HepG2 (cell line): ENCODE results near the gene THEM5. TPM values are rescaled to one million over a fixed set of nuclear protein-coding genes. Genes with fewer than 3 reads are reported as not detected.

Experiments used
- ATAC-seq: fragments of 200-7000 bp; cut with Tn5 transposase; 3 replicates; pipeline ENCODE4 v1.9.1; 2020; ENCODE audit warnings: mild to moderate bottlenecking, moderate library complexity
- BruUV-seq: library from RNA; stranded (reverse); fragments of 400-500 nt; replicated peaks from 2 replicates; lab custom pipeline; 2021; lab: Mats Ljungman, UMichigan
- CTCF ChIA-PET: fragments of 300-600 bp; formaldehyde crosslinking; extraction: SDS; loops from one replicate; lab custom pipeline; 2021; ENCODE audit warnings: low total read pairs, inconsistent platforms, low intra/inter-chr PET ratio; lab: Yijun Ruan, JAX
- POLR2A ChIA-PET: fragments of 350-600 bp; sonication (Branson Sonifier 250); formaldehyde crosslinking; loops from one replicate; lab custom pipeline; 2020; ENCODE audit warnings: antibody characterized with exemption, inconsistent platforms; lab: Yijun Ruan, JAX
- DNase-seq: peaks from one replicate; pipeline ENCODE4 v3.0.0-alpha.2; 2015; ENCODE audit warnings: low spot score
- FAIRE-seq: peaks from 3 replicates; lab custom pipeline; 2011; peaks lifted over from hg19 to GRCh38; lab: Jason Lieb, UNC
- H2AFZ ChIP-seq: one replicate; pipeline ENCODE4 v1.6.1; 2011; ENCODE audit warnings: low read length, inconsistent platforms
- H3K27ac ChIP-seq: fragments of 300-600 bp; 3 replicates; pipeline ENCODE4 v1.8.0; 2011; ENCODE audit warnings: mixed run types, mild to moderate bottlenecking, mixed read lengths, low read length, inconsistent platforms; ENCODE audit not compliant: insufficient read depth; ENCODE audit errors: extremely low read length
- H3K27me3 ChIP-seq, 2 experiments: fragments of 200-600 bp in 1 of 2; 2 replicates in 1 of 2; 3 replicates in 1 of 2; pipeline versions ENCODE4 v1.6.0 to v1.8.0; 2011; ENCODE audit warnings: low read length in 2 of 2, mild to moderate bottlenecking in 2 of 2, moderate library complexity in 2 of 2, inconsistent platforms in 1 of 2; ENCODE audit not compliant: insufficient read depth in 2 of 2, control insufficient read depth in 1 of 2
- H3K36me3 ChIP-seq, 2 experiments: fragments of 200-600 bp in 1 of 2; replicated peaks in 1 of 2; 2 replicates in 1 of 2; 3 replicates in 1 of 2; pipeline versions ENCODE4 v1.5.1 to v1.8.0; 2011; ENCODE audit warnings: low read length in 2 of 2, inconsistent platforms in 1 of 2; ENCODE audit not compliant: insufficient read depth in 2 of 2, control insufficient read depth in 1 of 2
- H3K4me1 ChIP-seq: 2 replicates; pipeline ENCODE4 v1.5.1; 2012; ENCODE audit warnings: low read length, inconsistent platforms; ENCODE audit not compliant: insufficient read depth
- H3K4me2 ChIP-seq: 2 replicates; pipeline ENCODE4 v1.6.0; 2011; ENCODE audit warnings: low read depth, low read length, inconsistent platforms
- H3K4me3 ChIP-seq, 3 experiments: fragments of 200-600 bp in 1 of 3; sonication (generic), shearing (Covaris generic) in 1 of 3; replicated peaks in 1 of 3; 2 replicates each; pipeline ENCODE4 v1.5.1; 2011 to 2016; ENCODE audit warnings: low read length in 3 of 3, inconsistent platforms in 2 of 3, low read depth in 2 of 3, mild to moderate bottlenecking in 2 of 3, control low read depth in 1 of 3, mixed read lengths in 1 of 3; ENCODE audit not compliant: insufficient read depth in 1 of 3
- H3K79me2 ChIP-seq: one replicate; pipeline ENCODE4 v1.6.1; 2011; ENCODE audit warnings: low read length, inconsistent platforms; ENCODE audit not compliant: insufficient read depth
- H3K9ac ChIP-seq: 2 replicates; pipeline ENCODE4 v1.6.0; 2011; ENCODE audit warnings: mild to moderate bottlenecking, low read depth, low read length, inconsistent platforms; ENCODE audit not compliant: insufficient read depth
- H3K9me3 ChIP-seq: 2 replicates; pipeline ENCODE4 v1.5.1; 2012; ENCODE audit warnings: mild to moderate bottlenecking, low read length
- H4K20me1 ChIP-seq: 2 replicates; pipeline ENCODE4 v1.6.0; 2011; ENCODE audit warnings: inconsistent platforms, mild to moderate bottlenecking, low read length, moderate library complexity; ENCODE audit not compliant: insufficient read depth
- STAG1 ChIP-seq: sonication (generic); formaldehyde crosslinking; IDR thresholded peaks from 2 replicates; pipeline ENCODE4 v1.4.0; 2020; ENCODE audit warnings: missing genetic modification reagents
- ZBTB7A ChIP-seq: sonication (generic); formaldehyde crosslinking; IDR thresholded peaks from 2 replicates; pipeline ENCODE4 v1.8.0; 2022; ENCODE audit warnings: mild to moderate bottlenecking, missing genetic modification reagents
- ZNF558 ChIP-seq: sonication (generic); formaldehyde crosslinking; IDR thresholded peaks from 2 replicates; pipeline ENCODE4 v1.9.0; 2022; ENCODE audit warnings: mild to moderate bottlenecking, missing genetic modification reagents, borderline replicate concordance
- ZSCAN21 ChIP-seq: sonication (generic); formaldehyde crosslinking; IDR thresholded peaks from 2 replicates; pipeline ENCODE4 v1.8.0; 2022; ENCODE audit warnings: mild to moderate bottlenecking, missing genetic modification reagents, moderate library complexity, borderline replicate concordance
- WGBS: methylation state at CpG from one replicate; pipeline ENCODE4 v1.1.6; 2017; ENCODE audit warnings: low lambda C conversion rate; 5-methylcytosine and 5-hydroxymethylcytosine counted together
- in situ Hi-C: cut with HindIII; loops from 2 replicates; pipeline ENCODE4 v1.10.0; 2017; ENCODE audit warnings: low pct_unique_long_range_greater_than_20kb; ENCODE audit not compliant: extremely low pct_ligation_motif_present
- intact Hi-C: fragments of 100-400 bp; cut with micrococcal nuclease; formaldehyde crosslinking; loops from one replicate; pipeline ENCODE4 v1.10.0; 2022; ENCODE audit not compliant: unreplicated experiment
- polyA plus RNA-seq, 8 experiments: library from polyadenylated mRNA; depleted of rRNA in 3 of 8; stranded (reverse) in 7 of 8; unstranded in 1 of 8; fragments of >200 nt; fragmentation: Illumina TruSeq in 4 of 8; extraction: Trizol in 4 of 8; gene quantifications; 2 replicates each; pipeline versions ENCODE4 v1.2.1 to v1.2.3, GENCODE V29; 2011 to 2016; ENCODE audit warnings: low read depth in 4 of 8, missing spikeins in 1 of 8, mixed read lengths in 1 of 8; ENCODE audit not compliant: insufficient read depth in 1 of 8
- total RNA-seq, 5 experiments: library from RNA; depleted of rRNA; stranded (reverse); fragments of >200 nt; fragmentation: Illumina TruSeq; extraction: Trizol; gene quantifications; 2 replicates each; pipeline ENCODE4 v1.2.3, GENCODE V29; 2016; ENCODE audit warnings: low read depth in 1 of 5
- TF ChIP-seq, protein P1 (sequence below): fragments of 450-650 bp; IDR thresholded peaks from 2 replicates; pipeline ENCODE4 v1.6.1; 2017
- TF ChIP-seq, protein P2 (sequence below): sonication (generic); formaldehyde crosslinking; IDR thresholded peaks from 2 replicates; pipeline ENCODE4 v1.4.0; 2020; ENCODE audit warnings: mild to moderate bottlenecking, missing genetic modification reagents, borderline replicate concordance

Gene THEM5
- total and polyA plus RNA-seq, 2 of the 13 experiments (the other 11 are each of a cell fraction or from before 2014, with no cell fraction given), result not detected

DNA sequence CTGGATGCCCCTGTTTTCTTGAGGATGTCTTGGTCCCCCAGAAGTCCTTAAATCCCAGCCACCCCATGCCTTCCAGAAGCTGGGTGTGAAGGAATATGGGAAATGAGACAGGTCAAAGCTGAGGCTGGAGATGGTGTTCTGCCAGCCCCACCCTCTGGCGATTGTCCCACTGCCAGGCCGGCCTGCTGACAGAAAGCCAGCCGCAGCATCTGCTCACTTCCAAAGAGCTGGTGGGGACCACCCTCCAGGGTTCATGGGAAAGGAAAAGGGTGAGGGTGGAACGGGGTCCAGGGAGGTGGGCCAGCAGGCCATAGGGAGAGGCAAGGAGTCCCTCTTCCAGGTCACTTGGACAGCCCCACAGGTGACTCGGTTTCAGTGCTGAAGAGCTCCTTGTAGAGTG is 46.4 kb downstream of the THEM5 start:
- in situ Hi-C loops (no loop called here), intact Hi-C loops (no loop called here)
- no peak for ATAC-seq
- TF ChIP-seq ZSCAN21 (CRISPR knock-in tag), result no peak
- TF ChIP-seq ZBTB7A, result no peak
- TF ChIP-seq, protein P1, sequence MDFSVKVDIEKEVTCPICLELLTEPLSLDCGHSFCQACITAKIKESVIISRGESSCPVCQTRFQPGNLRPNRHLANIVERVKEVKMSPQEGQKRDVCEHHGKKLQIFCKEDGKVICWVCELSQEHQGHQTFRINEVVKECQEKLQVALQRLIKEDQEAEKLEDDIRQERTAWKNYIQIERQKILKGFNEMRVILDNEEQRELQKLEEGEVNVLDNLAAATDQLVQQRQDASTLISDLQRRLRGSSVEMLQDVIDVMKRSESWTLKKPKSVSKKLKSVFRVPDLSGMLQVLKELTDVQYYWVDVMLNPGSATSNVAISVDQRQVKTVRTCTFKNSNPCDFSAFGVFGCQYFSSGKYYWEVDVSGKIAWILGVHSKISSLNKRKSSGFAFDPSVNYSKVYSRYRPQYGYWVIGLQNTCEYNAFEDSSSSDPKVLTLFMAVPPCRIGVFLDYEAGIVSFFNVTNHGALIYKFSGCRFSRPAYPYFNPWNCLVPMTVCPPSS, result no peak
- TF ChIP-seq, protein P2, sequence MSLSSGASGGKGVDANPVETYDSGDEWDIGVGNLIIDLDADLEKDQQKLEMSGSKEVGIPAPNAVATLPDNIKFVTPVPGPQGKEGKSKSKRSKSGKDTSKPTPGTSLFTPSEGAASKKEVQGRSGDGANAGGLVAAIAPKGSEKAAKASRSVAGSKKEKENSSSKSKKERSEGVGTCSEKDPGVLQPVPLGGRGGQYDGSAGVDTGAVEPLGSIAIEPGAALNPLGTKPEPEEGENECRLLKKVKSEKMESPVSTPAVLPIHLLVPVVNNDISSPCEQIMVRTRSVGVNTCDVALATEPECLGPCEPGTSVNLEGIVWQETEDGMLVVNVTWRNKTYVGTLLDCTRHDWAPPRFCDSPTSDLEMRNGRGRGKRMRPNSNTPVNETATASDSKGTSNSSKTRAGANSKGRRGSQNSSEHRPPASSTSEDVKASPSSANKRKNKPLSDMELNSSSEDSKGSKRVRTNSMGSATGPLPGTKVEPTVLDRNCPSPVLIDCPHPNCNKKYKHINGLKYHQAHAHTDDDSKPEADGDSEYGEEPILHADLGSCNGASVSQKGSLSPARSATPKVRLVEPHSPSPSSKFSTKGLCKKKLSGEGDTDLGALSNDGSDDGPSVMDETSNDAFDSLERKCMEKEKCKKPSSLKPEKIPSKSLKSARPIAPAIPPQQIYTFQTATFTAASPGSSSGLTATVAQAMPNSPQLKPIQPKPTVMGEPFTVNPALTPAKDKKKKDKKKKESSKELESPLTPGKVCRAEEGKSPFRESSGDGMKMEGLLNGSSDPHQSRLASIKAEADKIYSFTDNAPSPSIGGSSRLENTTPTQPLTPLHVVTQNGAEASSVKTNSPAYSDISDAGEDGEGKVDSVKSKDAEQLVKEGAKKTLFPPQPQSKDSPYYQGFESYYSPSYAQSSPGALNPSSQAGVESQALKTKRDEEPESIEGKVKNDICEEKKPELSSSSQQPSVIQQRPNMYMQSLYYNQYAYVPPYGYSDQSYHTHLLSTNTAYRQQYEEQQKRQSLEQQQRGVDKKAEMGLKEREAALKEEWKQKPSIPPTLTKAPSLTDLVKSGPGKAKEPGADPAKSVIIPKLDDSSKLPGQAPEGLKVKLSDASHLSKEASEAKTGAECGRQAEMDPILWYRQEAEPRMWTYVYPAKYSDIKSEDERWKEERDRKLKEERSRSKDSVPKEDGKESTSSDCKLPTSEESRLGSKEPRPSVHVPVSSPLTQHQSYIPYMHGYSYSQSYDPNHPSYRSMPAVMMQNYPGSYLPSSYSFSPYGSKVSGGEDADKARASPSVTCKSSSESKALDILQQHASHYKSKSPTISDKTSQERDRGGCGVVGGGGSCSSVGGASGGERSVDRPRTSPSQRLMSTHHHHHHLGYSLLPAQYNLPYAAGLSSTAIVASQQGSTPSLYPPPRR, result no peak
- TF ChIP-seq ZNF558 (CRISPR knock-in tag), result no peak
- no peak for TF ChIP-seq STAG1 (CRISPR knock-in tag)
- no peak for FAIRE-seq
- H3K9me3 ChIP-seq, result no peaks in the 10 kb centered on the region
- no peak for DNase-seq
- H2AFZ ChIP-seq, result no peak overlapping the region
- 70% methylated on average over 3 of the region's 5 CpGs for WGBS
- no peak overlapping the region for H3K9ac ChIP-seq
- POLR2A ChIA-PET, result interaction anchor here (0.8 kb wide), 1 partner anchor 25 kb away, joined by 3 read pairs; no protein-coding TSS in a partner anchor
- H4K20me1 ChIP-seq, result no peaks in the 10 kb centered on the region
- no peak overlapping the region for H3K4me3 ChIP-seq
- no peaks in the 10 kb centered on the region; a peak in 2 of 5 replicates for H3K27me3 ChIP-seq
- no TSS peak for BruUV-seq
- no peaks in the 10 kb centered on the region for H3K36me3 ChIP-seq
- CTCF ChIA-PET, result no interaction called here
- no peak overlapping the region for H3K27ac ChIP-seq
- peaks cover 11% of the 10 kb centered on the region; the same call in 1 of the 2 replicates for H3K4me1 ChIP-seq
- no peak overlapping the region for H3K4me2 ChIP-seq
- H3K79me2 ChIP-seq, result no peaks in the 10 kb centered on the region
